NCI-H2227 (cell line): ENCODE data around the gene SLC44A2.

Experiments
- DNase-seq: peaks from one replicate; lab custom pipeline; 2025; ENCODE audit not compliant: unreplicated experiment; lab: John Stamatoyannopoulos, UW

SLC44A2 gene

DNA sequence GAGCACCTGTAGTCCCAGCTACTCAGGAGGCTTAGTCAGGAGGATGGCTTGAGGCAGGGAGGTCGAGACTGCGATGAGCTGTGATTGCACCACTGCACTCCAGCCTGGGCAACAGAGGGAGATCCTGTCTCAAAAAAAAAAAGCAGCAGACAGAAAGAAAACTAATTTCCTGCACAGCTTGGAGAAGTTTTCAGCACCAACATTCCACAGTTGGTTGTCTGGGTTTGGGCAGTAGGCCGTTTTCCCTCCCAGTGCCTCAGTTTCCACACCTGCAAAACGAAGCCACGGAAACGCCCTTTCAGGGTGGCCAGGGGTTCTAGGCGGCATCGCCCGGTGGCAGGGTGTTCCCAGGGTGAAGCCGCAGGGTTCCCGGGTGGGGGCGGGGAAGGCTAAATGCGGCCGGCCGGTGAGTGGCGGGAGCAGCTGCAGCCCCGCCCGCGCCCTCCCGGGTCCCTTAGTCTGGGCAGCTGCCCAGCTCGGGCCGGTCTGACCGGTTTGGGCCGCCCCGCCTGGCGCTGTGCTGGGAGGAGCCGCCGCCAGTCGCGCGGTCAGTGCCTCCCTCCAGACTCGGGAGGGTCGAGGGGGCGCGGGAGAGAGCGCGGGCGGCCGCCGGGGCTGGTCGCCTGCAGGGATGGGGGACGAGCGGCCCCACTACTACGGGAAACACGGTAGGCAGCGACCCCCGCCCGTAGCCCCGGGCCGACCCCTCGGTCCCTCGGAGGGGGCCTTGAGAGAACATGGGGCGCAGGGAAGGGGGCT is at the start of gene SLC44A2:
Gene SLC44A2, plus strand, starts transcription at position 551 of the 759 bp plus-strand sequence. Its CDS starts 81 bp downstream, at position 632.
- peak; percentile 40 for DNase-seq

DNA sequence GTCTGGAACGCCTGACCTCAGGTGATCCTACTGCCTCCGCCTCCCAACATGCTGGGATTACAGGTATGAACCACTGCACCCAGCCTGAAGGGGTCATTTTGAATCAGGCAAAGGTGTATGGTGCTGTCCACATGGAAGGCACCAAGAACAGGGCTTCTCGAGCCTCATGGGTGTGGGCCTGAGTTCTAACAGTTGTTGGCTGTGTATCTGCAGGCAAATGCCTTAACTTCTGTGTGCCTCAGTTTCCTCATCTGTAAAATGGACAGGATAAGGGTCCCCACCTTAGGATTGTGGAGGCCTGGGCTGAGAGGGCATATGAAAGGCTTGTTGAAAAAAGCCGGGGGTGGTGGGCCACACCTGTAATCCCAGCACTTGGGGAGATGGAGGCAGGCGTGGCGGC is 47.4 kb upstream of the SLC44A2 start:
- DNase-seq, result no peak

DNA sequence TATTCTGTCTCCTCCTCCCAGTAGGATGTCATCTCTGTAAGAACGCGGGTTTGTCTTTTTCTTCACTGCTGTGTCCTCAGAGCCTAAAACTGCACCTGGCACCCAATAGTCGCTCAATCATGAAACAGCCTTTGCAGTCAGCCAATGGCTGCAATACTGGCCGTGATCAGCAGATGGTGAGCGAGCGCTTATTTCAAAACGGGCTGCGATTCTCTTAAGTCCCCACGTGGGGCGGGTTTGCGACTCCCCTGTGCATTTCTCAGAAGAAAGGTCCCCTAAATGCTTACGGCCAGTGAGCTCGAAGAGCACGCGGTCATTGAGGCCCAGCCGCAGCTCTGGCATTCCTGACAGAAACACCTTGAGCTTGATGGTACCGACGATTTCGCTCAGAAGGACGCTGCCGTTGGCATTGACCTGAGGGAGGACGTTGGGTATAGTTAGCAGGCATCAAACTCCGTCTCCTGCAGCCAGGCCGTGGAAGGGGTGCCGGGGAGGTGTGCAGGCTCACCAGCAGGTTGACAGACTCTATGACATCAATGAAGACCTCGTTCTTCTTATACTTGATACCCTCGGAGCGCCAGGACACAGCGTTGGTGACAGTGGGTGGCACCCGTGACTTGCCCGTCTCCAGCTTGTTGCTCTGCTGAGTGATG is 44.2 kb upstream of the SLC44A2 start:
- DNase-seq, result peak; percentile 91

- DNase-seq, result no peak
Observed at GRCh38 chr19:10582091-10582490, 43.3 kb upstream of the SLC44A2 start.

GRCh38 chr19:10583036-10583776 is 42.1 kb upstream of the SLC44A2 start:
- no peak for DNase-seq

GRCh38 chr19:10586396-10586795 is 39.0 kb upstream of the SLC44A2 start:
- no peak for DNase-seq

DNA sequence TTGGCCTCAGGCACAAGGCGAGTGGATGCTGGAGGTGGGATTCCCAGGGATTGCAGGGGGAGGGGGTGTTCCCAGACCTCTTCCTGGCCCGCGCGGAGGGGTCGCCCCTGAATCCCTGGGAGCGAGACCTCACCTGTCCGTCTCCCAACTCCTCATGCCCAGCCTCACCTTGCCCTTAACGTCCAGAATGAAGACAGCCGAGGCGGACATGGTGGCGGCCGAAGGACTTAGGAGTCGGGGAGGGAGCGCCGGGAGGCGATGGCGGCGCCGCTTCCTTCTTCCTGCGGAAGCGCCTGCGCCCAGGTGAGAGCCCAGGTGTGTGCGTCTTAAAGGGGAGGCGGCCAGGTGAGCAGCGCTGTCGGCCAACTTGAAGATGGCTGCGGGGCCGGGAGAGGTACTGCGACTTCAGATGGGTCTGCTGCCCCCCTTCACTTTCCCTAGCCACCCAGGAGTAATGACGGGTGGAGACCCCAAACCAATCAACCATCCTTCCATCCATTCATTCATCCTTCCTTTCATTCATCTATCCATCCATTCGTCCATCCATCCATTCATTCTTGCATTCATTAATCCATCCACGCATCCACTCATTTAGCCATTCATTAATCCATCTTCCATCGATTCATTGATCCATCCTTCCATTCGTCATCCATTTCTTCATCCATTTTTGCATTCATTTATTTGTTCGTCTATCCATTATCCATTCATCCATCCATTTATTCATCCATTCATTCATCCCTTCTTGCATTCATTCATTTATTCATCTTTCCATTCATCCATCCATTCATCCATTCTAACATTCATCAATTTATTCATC is 38.1 kb upstream of the SLC44A2 start, which contains the start of gene AP1M2:
Gene AP1M2, minus strand, starts transcription at position 291 of the 817 bp plus-strand sequence. Its CDS starts 81 bp downstream, at position 210.
- no peak for DNase-seq

DNA sequence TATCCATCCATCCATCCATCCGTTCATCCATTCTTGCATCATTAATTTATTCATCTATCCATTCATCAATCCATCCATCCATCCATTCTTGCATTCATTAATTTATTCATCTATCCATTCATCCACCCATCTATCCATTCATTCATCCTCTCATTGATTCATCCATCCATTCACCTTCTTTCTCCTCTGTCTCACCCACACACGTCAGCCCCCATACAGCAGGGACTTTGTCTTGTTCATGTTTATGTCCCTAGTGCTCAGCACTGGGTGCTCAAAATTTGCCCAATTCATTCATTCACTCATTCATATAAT is 37.6 kb upstream of the SLC44A2 start:
- DNase-seq, result no peak

- no peak for DNase-seq
Observed at GRCh38 chr19:10593148-10593547, 32.2 kb upstream of the SLC44A2 start.

GRCh38 chr19:10593820-10594637 is 31.3 kb upstream of the SLC44A2 start:
- no peak for DNase-seq

GRCh38 chr19:10600149-10600548 is 25.2 kb upstream of the SLC44A2 start:
- DNase-seq, result no peak

DNA sequence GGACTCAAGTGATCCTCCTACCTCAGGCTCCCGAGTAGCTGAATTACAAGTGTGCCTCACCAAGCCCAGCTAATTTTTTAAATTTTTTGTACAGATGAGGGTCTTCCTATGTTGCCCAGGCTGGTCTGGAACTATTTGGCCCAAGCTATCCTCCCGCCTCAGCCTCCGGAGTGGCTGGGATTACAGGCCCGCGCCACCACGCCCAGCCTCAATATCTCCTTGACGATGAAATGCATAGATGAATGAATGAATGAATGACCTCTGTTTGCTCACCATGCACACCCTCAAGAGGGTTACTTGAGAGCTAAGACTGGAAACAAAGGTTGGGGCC is 23.4 kb upstream of the SLC44A2 start:
- DNase-seq, result no peak

- DNase-seq, result peak; percentile 79
Observed at GRCh38 chr19:10602330-10603083, 22.8 kb upstream of the SLC44A2 start.

DNA sequence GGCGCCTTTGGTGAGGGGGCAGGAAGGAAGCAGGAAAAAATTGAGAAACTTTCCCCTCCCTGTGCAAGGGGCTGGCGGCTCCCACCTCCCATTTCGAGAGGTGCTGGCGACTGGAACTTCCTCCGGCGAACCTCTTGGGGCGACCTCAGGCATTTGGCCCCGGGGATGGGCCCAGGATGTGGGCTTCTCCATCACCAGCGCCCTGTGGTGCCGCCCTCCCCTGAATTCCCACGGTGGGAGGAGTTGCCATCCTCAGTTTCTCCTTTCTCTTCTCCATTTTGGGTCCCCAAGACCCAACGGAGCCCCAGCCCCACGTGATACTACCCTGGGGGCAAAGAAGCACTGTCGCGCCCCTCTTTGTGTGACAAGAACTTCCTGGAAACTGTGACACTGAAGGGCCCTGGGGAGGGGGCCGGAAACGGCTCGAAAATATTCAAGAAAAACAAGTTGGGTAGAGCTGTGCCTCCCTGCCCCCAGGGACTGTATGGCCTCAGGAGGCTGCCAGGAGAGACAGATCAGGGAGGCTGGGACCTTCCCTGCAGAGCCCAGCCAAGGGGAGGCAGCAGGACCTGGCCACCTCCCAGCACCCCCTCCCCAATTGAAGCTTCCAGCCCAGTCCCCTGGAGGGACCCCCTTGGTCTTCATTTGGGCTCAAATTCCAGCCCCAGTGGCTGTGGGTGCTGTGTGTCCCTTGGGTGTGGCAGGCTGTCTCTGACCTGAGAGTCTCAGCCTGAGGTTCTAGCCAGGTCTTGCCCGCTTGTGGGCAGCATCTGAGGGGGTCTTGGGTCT is 22.1 kb upstream of the SLC44A2 start:
- no peak for DNase-seq

GRCh38 chr19:10603873-10604459 is 21.4 kb upstream of the SLC44A2 start:
- DNase-seq, result no peak

DNA sequence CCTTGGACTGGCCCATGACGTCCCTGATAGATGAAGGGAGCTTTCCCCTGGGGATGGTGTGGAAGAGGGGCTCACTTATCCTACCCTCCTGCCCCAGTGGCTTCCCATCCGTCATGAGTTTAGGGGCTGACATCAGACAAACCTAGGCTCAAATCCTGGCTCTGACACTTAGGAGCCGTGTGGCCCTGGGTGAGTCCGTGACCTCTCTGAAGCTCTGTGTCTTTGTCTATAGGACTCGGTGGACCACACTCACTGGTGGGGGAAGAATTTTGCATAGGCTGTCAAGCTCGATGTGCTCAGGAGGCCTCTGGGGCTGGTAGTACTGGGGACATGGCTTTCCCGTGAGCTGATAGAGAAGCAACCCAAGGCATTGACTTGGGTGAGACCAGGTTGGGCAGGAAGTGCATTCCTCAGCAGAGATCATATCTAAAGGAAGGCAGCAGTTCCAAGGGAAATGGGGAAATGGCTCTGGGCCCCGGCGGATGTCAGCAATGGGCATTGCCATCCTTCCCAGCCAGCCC is 20.8 kb upstream of the SLC44A2 start:
- no peak for DNase-seq

- no peak for DNase-seq
Observed at GRCh38 chr19:10611907-10612306, 13.4 kb upstream of the SLC44A2 start.

DNA sequence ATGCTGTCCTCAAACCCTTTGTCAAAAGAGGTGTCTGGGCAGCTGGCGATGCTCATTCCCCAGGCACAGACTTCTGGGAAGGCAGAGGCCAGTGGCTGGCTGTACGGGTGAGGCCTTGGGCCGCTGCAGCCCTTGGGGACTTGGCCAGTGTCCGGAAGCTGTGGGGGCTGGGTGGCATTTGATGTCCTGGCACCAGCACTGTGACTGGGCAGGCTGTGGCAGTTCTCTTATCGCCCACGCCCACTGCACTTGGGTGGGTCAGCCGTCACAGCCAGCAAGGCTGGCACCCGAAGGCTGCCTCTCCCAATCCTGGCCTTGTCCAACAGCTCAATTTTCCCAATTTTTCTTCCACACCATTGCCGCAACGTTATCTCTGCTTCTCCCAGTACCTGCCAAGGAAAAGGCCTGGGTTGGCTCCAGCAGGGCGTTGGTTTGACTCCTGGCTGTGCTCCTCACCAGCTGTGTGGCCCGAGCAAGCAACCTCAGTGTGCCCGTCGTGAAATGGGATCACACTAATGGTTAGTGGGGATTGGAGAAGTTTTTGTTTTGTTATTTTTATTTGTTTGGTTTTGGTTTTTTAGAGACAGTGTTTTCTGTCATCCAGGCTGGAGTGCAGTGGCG is 12.7 kb upstream of the SLC44A2 start:
- no peak for DNase-seq
